Right ventricle myocardium superior (tissue), 1 donor: ENCODE measurements around the gene SLC31A2. TPM values are rescaled to one million over a fixed set of nuclear protein-coding genes. Genes with fewer than 3 reads are reported as not detected.

ENCODE experiments used
- ATAC-seq: fragments of 200-7000 bp; cut with Tn5 transposase; one replicate; pipeline ENCODE4 v1.9.1; 2020; ENCODE audit warnings: mild to moderate bottlenecking; ENCODE audit not compliant: poor library complexity
- DNase-seq: peaks from one replicate; pipeline ENCODE4 v3.0.0-alpha.2; 2020
- intact Hi-C: fragments of 100-400 bp; cut with DNase I; formaldehyde crosslinking; loops from one replicate; pipeline ENCODE4 v1.11.2; 2022
- total RNA-seq: library from RNA; stranded (reverse); fragmentation: NEBNext Ultra II Directional; extraction: Animal tissue kit (Norgen Biotek cat#: 25700); gene quantifications from one replicate; pipeline ENCODE4 v1.2.1, GENCODE V29; 2021
- donor health status: DM: no; HTN: yes; CAD: no; lungs with severe emphysema.

Gene SLC31A2
- total RNA-seq, 1 donor from 2014 or later: 14.1 TPM

DNA sequence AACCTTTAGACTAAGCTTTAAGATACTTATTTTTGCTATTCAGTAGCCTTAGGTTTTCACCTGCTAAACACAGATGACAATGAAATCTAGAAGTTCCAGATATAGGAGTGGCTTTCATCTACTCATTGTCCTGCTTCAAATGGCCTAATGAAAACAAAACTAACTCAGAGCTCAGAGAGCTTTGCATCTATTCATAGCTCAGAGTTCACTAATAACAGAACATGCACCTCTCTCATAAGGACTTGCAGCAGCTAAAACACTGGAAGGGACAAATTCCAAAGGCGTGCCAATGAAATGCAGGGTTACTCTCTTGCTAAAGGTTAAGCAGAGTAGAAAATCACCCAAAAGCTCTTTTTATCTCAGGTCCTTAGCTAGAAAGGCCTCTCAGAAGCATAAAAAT, 29.0 kb downstream of the SLC31A2 start:
- intact Hi-C loops: no loop called here

DNA sequence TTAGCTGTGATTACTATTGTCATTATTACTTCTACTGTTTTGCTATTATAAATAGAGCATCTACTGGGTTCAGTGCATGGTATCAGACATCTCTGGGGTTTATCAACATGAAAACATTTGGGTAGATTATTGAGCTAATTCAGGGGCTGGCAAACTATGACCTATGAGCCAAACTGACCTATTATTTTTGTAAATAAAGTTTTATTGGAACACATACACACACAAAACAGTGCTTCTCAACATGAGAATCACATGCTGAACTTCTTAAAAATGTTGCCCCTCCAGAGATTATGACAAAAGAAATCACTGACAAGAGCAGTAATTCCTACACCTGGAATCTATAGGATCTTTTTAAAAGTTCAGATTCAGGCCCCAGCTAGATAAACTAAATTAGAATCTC, 30.4 kb downstream of the SLC31A2 start:
- DNase-seq (no peak), ATAC-seq (no peak)
- intact Hi-C loops: no loop called here

More for the DNA sequence above, 29.0 kb downstream of the SLC31A2 start:
- ATAC-seq: peak; percentile 89
- DNase-seq: no peak

DNA sequence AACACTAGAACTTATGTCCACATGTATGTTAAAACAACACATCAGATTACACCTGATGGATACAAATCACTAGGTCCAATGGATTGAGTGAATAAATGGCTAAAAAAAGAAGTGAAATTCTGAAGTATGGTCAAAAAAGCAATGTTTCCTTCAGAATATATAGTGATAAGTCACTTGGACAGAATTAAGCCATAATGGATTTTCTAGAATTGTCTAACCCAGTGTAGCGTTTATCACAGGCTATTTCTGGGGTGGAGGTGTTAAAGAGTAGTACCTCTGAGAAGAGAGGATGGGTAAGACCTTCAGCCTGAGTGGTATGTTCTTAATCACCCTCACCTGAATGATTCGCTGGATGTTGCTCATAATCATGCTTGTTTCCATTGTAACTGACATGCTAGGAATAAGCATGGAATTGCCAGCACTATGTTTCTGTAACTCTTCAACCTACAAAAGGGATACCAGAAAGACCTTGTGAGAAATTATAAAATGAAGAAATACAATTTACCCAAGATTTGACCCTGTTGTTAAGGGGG, 33.2 kb downstream of the SLC31A2 start:
- ATAC-seq (no peak), DNase-seq (no peak)
- intact Hi-C loops: no loop called here

DNA sequence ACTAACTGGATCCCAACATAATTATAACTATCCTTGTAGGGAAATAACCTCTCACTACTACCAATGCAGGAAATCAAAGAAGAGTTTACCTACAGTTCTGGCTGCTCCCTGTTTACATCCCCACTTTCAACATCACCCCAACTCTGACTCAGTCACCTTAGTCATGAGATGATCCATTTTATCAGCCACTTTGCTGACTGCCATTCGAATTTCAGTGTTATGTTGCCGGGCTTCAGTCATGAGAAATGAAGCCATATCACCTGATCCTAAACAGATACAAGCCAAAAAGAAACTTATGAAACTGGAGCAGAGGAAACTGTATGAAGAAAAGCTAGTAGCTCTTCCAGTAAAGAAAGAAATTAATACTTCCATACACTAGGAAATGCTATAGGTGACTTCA, 33.7 kb downstream of the SLC31A2 start:
- no peak for ATAC-seq
- no peak for DNase-seq
- intact Hi-C loops: no loop called here

DNA sequence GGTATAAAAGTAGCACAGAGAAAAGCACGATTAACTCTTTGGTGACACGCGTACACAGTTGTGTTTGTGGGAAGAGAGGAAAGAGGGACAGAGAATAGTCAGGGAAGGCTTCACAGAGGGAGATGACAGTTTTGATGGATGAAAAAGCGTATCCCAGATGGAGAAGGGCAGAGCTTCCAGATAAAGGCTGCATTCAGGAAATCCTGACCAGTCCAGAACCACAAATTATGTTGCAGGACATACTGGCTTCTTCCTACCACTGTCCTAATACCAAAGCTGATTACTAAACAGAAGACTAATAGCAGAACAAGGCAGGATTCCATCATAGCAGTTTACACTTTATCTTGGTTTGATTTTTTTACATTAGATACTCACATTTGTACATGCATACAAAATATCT, 34.5 kb downstream of the SLC31A2 start:
- DNase-seq (no peak), ATAC-seq (no peak)
- intact Hi-C loops: no loop called here

DNA sequence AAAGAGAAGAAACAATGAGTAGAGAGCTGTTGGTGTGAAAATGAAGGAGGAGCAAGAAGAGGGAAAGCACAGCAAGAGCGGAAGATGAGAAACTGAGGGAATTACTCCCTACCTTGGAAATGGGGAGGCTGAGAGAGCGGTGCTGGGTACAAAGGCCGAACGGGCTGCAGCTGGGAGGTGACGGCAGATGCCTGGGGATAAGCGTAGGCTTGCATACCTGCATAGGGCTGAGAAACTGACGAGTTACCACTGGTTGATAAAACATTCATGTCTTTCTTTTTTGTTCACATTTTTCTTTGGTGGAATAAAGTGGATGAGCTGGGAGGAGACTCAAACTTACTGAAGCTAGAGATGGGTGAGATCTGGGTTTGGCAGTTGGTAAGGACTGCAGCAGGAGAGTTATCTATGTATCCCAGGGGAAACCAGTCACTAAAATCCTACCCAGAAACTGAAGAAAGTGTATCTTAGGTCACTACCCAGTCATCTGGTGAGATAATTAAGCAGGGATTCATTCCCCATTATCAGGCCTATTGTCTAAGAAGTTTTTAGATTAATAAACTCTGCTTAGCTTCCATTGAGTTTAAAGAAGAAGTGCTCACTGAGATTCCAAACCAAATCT, 35.4 kb downstream of the SLC31A2 start:
- no peak for DNase-seq
- ATAC-seq: no peak
- intact Hi-C loops: no loop called here

DNA sequence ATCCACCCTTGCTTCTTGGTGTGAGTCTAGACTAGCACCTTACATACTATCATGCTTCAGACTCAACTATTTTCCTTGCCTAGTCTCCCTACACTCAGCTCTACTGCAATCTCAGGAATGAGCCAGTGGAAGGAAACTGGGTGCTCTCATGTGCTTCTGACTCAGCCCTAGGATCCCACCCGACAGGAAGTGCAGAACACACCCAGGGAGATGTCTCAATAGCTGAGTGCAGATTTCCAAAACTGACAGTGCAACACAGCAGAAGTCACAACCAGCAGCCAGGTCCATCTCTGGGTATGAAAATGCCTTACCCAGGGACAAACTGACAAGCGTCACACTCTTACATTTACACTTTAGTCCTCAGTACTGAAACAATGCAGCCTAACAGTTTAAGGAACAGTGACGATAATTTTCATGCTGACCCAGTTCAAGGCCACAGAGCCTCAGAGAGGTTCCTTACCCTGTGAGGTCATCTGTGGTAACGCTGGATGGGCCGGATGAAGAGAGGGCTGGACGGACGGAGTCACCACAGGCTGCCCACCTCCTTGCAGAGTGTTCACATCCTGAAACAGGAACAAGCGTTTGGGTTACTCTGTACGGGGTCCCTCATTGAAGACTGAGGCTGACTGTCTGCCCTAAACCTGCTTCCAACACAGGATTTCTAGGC, 37.3 kb downstream of the SLC31A2 start:
- intact Hi-C loops: no loop called here

DNA sequence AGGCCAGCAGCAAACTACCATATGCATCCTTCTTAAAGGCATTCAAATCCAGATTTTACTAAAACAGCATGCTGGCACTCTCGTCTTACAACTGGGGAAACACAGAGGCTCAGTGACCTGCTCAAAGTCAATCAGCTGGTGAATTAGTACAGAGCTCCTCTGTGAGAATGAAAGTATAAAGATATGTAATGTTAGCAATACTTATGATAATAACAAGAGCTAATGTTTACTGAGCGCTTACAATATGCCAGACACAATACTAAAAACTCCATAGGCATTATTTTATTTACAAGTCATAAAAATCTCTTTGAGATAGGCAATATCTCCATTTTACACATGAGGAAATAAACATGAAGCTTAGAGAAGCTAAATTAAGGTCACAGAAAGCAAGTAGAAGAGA, 41.6 kb downstream of the SLC31A2 start:
- ATAC-seq (no peak), DNase-seq (no peak)
- intact Hi-C loops: no loop called here

More for the DNA sequence above, 37.3 kb downstream of the SLC31A2 start:
- DNase-seq (peak; percentile 50), ATAC-seq (peak; percentile 81)

DNA sequence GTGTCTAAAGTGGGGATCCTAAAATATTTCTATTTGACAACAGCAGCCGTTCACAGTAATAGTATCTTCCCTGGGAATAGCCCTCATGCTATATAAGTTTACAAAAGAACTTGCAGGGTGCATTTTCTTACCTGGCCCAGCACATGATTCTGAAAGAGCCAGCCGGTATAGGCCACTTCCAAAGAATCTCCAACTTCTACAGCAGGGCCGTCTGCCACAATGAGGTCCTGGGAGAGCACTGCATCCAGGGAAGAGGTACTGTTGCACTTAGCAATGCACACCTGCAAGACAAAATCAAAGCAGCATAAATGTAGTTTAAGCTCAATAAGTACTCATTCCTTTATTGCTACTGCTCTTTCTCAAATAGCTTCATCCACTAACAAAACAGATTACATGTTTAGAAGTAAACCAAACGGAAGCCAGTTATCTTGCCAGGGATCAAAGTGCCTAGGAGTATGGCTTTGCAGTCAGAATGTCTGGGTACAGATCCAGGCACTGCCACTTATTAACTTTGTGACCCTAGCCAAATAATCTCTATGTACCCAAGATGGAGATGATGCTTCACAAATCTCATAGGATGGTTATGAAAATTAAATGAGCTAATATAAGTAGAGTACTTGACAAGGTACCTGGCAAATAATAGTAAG, 49.0 kb downstream of the SLC31A2 start:
- intact Hi-C loops: no loop called here
- no peak for ATAC-seq
- DNase-seq: no peak

DNA sequence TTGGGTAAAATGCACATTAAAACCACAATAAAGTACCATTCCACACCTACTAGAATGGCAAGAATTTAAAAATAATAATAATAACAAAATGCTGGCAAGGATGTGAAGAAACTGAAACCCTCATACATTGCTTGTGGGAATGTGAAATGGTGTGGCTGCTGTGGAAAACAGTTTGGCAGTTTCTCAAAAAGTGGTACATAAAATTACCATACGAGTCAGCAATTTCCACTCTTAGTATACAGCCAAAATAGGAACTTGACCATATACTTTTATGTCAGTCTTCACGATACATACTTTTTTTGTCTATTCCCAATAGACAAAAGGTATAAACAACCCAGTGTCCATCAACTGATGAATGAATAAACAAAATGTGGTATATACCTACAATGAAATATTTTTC, 54.6 kb downstream of the SLC31A2 start:
- intact Hi-C loops: no loop called here
- no peak for ATAC-seq
- DNase-seq: no peak

DNA sequence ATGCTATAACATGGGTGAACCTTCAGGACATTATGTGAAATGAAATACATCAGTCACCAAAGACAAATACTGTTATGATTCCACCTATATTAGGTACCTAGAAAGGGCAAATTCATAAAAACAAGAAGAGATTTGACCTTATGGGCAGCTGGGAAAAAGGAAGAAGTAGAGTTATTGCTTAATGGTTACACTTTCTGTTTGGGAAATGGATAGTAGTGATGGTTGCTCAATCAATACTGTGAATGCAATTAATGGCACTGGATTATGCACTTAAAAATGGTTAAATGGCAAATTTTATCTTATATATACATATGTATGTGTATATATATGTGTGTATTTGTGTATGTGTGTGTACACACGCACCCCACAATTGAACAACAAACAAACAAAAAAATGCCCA, 55.1 kb downstream of the SLC31A2 start:
- intact Hi-C loops: no loop called here
- no peak for DNase-seq
- ATAC-seq: no peak

DNA sequence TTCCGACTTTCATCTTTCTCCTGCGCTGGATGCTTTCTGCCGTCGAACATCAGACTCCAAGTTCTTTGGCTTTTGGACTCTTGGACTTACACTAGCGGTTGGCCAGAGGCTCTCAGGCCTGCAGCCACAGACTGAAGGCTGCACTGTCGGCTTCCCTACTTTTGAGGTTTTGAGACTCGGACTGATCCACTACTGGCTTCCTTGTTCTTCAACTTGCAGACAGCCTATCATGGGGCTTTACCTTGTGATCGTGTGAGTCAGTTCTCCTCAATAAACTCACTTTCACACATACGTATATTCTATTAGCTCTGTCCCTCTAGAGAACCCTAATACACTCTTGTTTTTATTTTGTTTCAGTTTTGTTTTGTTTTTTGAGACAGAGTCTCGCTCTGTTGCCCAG, 60.0 kb downstream of the SLC31A2 start:
- ATAC-seq (no peak), DNase-seq (no peak)
- intact Hi-C loops: no loop called here

Other genes starting within 250 kb of the SLC31A2 start
- 5.7 TPM for gene ZNF883, start 138.8 kb upstream of the SLC31A2 start, total RNA-seq
- gene ZFP37, start 94.3 kb upstream of the SLC31A2 start, total RNA-seq: 1.0 TPM
- 18.1 TPM for gene FKBP15, start 70.3 kb downstream of the SLC31A2 start, total RNA-seq
- 9.4 TPM for gene SLC31A1, start 70.5 kb downstream of the SLC31A2 start, total RNA-seq
- gene CDC26, start 124.6 kb downstream of the SLC31A2 start, total RNA-seq: 40.1 TPM
- gene PRPF4, start 124.7 kb downstream of the SLC31A2 start, total RNA-seq: 11.0 TPM
- not detected for gene RNF183, start 152.4 kb downstream of the SLC31A2 start, total RNA-seq
- gene WDR31, start 189.3 kb downstream of the SLC31A2 start, total RNA-seq: 13.8 TPM
- 0.24 TPM for gene BSPRY, start 198.5 kb downstream of the SLC31A2 start, total RNA-seq
- gene HDHD3, start 226.0 kb downstream of the SLC31A2 start, total RNA-seq: 9.8 TPM